Heart left ventricle (tissue), 16 donors: ENCODE measurements around the gene FAM227B. TPM values are rescaled to one million over a fixed set of nuclear protein-coding genes. Genes with fewer than 3 reads are reported as not detected.
"Not testable (repeated sequence)": the region's sequence is repeated elsewhere in the genome, so short reads cannot be mapped to it uniquely, and the experiment has no call there.

Experiments
- ATAC-seq, 4 donors: fragments of 200-7000 bp; cut with Tn5 transposase; one replicate each; pipeline ENCODE4 v1.9.1; 2020 to 2022; ENCODE audit warnings: moderate library complexity in 4 of 4, mild to moderate bottlenecking in 3 of 4, moderate number of reproducible peaks in 1 of 4
- DNase-seq, 5 donors: peaks; one replicate each; pipeline ENCODE4 v3.0.0-alpha.2; 2020
- H3K27ac ChIP-seq, 12 donors: fragments of 200-600 bp; sonication (generic) in 4 of 12; one replicate each; pipeline versions ENCODE4 v1.5.0 to v1.8.0; 2016 to 2022; ENCODE audit warnings: mild to moderate bottlenecking in 2 of 12
- H3K27me3 ChIP-seq, 9 donors: fragments of 200-600 bp; sonication (generic) in 2 of 9; one replicate each; pipeline versions ENCODE4 v1.5.1 to v1.8.0; 2016 to 2022; ENCODE audit warnings: mild to moderate bottlenecking in 3 of 9
- H3K36me3 ChIP-seq, 9 donors: fragments of 200-600 bp; sonication (generic) in 2 of 9; one replicate each; pipeline versions ENCODE4 v1.5.0 to v1.8.0; 2018 to 2022; ENCODE audit warnings: mild to moderate bottlenecking in 2 of 9
- H3K4me1 ChIP-seq, 12 donors: fragments of 200-600 bp; sonication (generic) in 4 of 12; one replicate each; pipeline versions ENCODE4 v1.5.0 to v1.8.0; 2016 to 2022; ENCODE audit warnings: mild to moderate bottlenecking in 3 of 12
- H3K4me3 ChIP-seq, 12 donors: fragments of 200-600 bp; sonication (generic) in 4 of 12; one replicate each; pipeline versions ENCODE4 v1.5.0 to v1.8.0; 2017 to 2022; ENCODE audit warnings: mild to moderate bottlenecking in 9 of 12, moderate library complexity in 4 of 12
- H3K9me3 ChIP-seq, 12 donors: fragments of 200-600 bp; sonication (generic) in 4 of 12; one replicate each; pipeline versions ENCODE4 v1.5.0 to v1.8.0; 2016 to 2022; ENCODE audit warnings: mild to moderate bottlenecking in 1 of 12
- CTCF ChIP-seq, 12 donors: fragments of 200-600 bp; sonication (generic) in 4 of 12; IDR thresholded peaks; one replicate each; pipeline versions ENCODE4 v1.5.0 to v1.8.0; 2018 to 2022; ENCODE audit warnings: antibody characterized with exemption in 12 of 12, mild to moderate bottlenecking in 5 of 12
- POLR2A ChIP-seq, 2 donors: fragments of 450-650 bp; IDR thresholded peaks; one replicate each; pipeline ENCODE4 v1.6.1; 2017; ENCODE audit warnings: antibody characterized with exemption in 2 of 2, mild to moderate bottlenecking in 2 of 2, moderate library complexity in 2 of 2
- WGBS, 4 donors: extraction: QIAGEN DNeasy Blood & Tissue Kit in 2 of 4; methylation state at CpG; one replicate each; pipeline versions ENCODE4 v1.1.5 to v1.1.7; 2013 to 2018; 5-methylcytosine and 5-hydroxymethylcytosine counted together
- intact Hi-C, 10 donors: fragments of 100-400 bp; cut with DNase I; formaldehyde crosslinking; loops; one replicate each; pipeline versions ENCODE4 v1.11.1 to v1.14.2; 2022
- polyA plus RNA-seq, 2 donors: library from polyadenylated mRNA; stranded (reverse); fragments of 200-250 nt; gene quantifications; one replicate each; pipeline ENCODE4 v1.2.3, GENCODE V29; 2013
- total RNA-seq, 9 donors: library from RNA; depleted of rRNA in 2 of 9; stranded (reverse); fragments of >200 nt in 2 of 9; fragmentation: NEBNext Ultra II Directional in 3 of 9; extraction: Animal tissue kit (Norgen Biotek cat#: 25700) in 3 of 9; gene quantifications; one replicate each; pipeline versions ENCODE4 v1.1.0 to v1.2.4, GENCODE V29; 2016 to 2023
- donor health status: ischemic (EF 13 %, LVEDD 7.1; RV severe dilation, severe dysfunction).
- donor health status: healthy with polysubstance abuse.
- donor health status: DM: no; HTN: yes; CAD: no.
- donor health status: DM: no; HTN: no; CAD: no.
- donor health status: ischemic (EF 25% LVEDD 6.9; RV normal size, moderate dysfunction).
- donor health status: ischemic (EF 25% LVEDD 5.7; RV mildly dilated, moderate dysfunction).
- donor health status: healthy.
- donor health status: DM: yes; HTN: yes; CAD: no.
- donor health status: ischemic (EF 35%, LVEDD 5.7; RV mildly dilated, moderate dysfunction).
- donor health status: nonischemic (EF 11% LVEDD 7.7; RV severe dilation, severe dysfunction).
- donor health status: DM: yes; HTN: yes; CAD: no.
- donor health status: PGD.
- donor health status: ischemic (EF 29% LVEDD 5.4; RV normal size, mild dysfunction).
- donor health status: nonischemic (EF 23%, LVEDD 6.1; RV moderate dilation, normal function).

FAM227B gene
- total and polyA plus RNA-seq, 11 donors = 5.8 to 18.8 (median 14.3) TPM

- Histone ChIP-seq H3K4me3 (no peak overlapping the region), H3K9me3 (peaks cover 0 to 15% (median 2%) of the 10 kb centered on the region in 12 donors), H3K4me1 (no peaks in the 10 kb centered on the region), H3K36me3 (no peaks in the 10 kb centered on the region), H3K27me3 (no peaks in the 10 kb centered on the region), H3K27ac (no peak overlapping the region)
- intact Hi-C loops = no loop called here
- no peak for ATAC-seq
- DNase-seq = no peak
- TF ChIP-seq POLR2A (IDR thresholded peaks at IDR 0.05) (no peak), CTCF (IDR thresholded peaks at IDR 0.05) (no peak)
- WGBS, 4 donors = 71 to 76% (median 73%) methylated on average over 1 of the region's 1 CpG
Observed at GRCh38 chr15:49530092-49530491, 90.5 kb downstream of the FAM227B start.

GRCh38 chr15:49528289-49528688 is 92.3 kb downstream of the FAM227B start:
- H3K27ac ChIP-seq = no peak overlapping the region
- WGBS, 4 donors = 80 to 86% (median 85%) methylated on average over 4 of the region's 4 CpGs
- H3K4me3 ChIP-seq = no peak overlapping the region
- peaks cover 0 to 10% (median 2%) of the 10 kb centered on the region in 12 donors for H3K9me3 ChIP-seq
- DNase-seq (no peak), ATAC-seq (no peak)
- no peaks in the 10 kb centered on the region for H3K27me3 ChIP-seq
- H3K4me1 ChIP-seq = no peaks in the 10 kb centered on the region
- TF ChIP-seq CTCF (IDR thresholded peaks at IDR 0.05) (no peak), POLR2A (IDR thresholded peaks at IDR 0.05) (no peak)
- H3K36me3 ChIP-seq = no peaks in the 10 kb centered on the region
- intact Hi-C loops = no loop called here

- TF ChIP-seq CTCF (IDR thresholded peaks at IDR 0.05) = no peak
- TF ChIP-seq POLR2A (IDR thresholded peaks at IDR 0.05) = no peak
- no peak overlapping the region for H3K4me3 ChIP-seq
- WGBS, 4 donors = 62 to 73% (median 66%) methylated on average over 3 of the region's 3 CpGs
- DNase-seq = no peak
- peaks cover 0 to 34% (median 2%) of the 10 kb centered on the region in 12 donors for H3K9me3 ChIP-seq
- no peak overlapping the region for H3K27ac ChIP-seq
- no peaks in the 10 kb centered on the region for H3K36me3 ChIP-seq
- no peak for ATAC-seq
- no peaks in the 10 kb centered on the region for H3K27me3 ChIP-seq
- intact Hi-C loops = no loop called here
- H3K4me1 ChIP-seq = no peaks in the 10 kb centered on the region
Observed at GRCh38 chr15:49521802-49522201, 98.8 kb downstream of the FAM227B start.

- DNase-seq, H3K36me3 ChIP-seq, H3K4me3 ChIP-seq, H3K27me3 ChIP-seq, ATAC-seq, H3K4me1 ChIP-seq, H3K27ac ChIP-seq, intact Hi-C loops, H3K9me3 ChIP-seq: not testable (repeated sequence)
- WGBS, 4 donors = 87 to 91% (median 89%) methylated on average over 4 of the region's 4 CpGs
Observed at GRCh38 chr15:49512739-49513138, 107.9 kb downstream of the FAM227B start.

- Histone ChIP-seq H3K4me3 (no peak overlapping the region), H3K4me1 (no peaks in the 10 kb centered on the region), H3K27ac (no peak overlapping the region), H3K9me3 (peaks cover 0 to 5% (median 0%) of the 10 kb centered on the region in 12 donors), H3K27me3 (no peaks in the 10 kb centered on the region), H3K36me3 (no peaks in the 10 kb centered on the region)
- intact Hi-C loops = no loop called here
- ATAC-seq (no peak), DNase-seq (no peak)
- TF ChIP-seq POLR2A (IDR thresholded peaks at IDR 0.05) = no peak
- TF ChIP-seq CTCF (IDR thresholded peaks at IDR 0.05) = no peak
- 77 to 83% (median 79%) methylated on average over 3 of the region's 3 CpGs for WGBS, 4 donors
Observed at GRCh38 chr15:49507261-49507660, 113.4 kb downstream of the FAM227B start.
